ENCODE results near the gene TFB1M.

- TF ChIP-seq POLR2A (IDR thresholded peaks at IDR 0.05) (no peak), CTCF (IDR thresholded peaks at IDR 0.05) (no peak)
Observed at GRCh38 chr6:155271145-155271544, 43.1 kb downstream of the TFB1M start.
